GM12878 (cell line): ENCODE measurements around the gene IGLL1. TPM values are rescaled to one million over a fixed set of nuclear protein-coding genes. Genes with fewer than 3 reads are reported as not detected.
"Not testable (repeated sequence)": the region's sequence is repeated elsewhere in the genome, so short reads cannot be mapped to it uniquely, and the experiment has no call there.

Experiments
- ATAC-seq: fragments of 200-7000 bp; cut with Tn5 transposase; 3 replicates; pipeline ENCODE4 v1.9.1; 2020; ENCODE audit warnings: mild to moderate bottlenecking, moderate library complexity
- BruUV-seq: library from RNA; stranded (reverse); fragments of 400-500 nt; replicated peaks from 2 replicates; lab custom pipeline; 2021; lab: Mats Ljungman, UMichigan
- CTCF ChIA-PET: fragments of 300-600 bp; sonication (Branson Sonifier 250); formaldehyde crosslinking; extraction: SDS; loops from one replicate; lab custom pipeline; 2021; ENCODE audit warnings: inconsistent platforms; lab: Yijun Ruan, JAX
- POLR2A ChIA-PET: fragments of 350-600 bp; formaldehyde crosslinking; extraction: SDS; loops from one replicate; lab custom pipeline; 2021; ENCODE audit warnings: inconsistent platforms; lab: Charles Lee
- RAD21 ChIA-PET: fragments of 300-600 bp; sonication (Branson Sonifier 250); formaldehyde crosslinking; loops from one replicate; lab custom pipeline; 2023; ENCODE audit warnings: antibody characterized with exemption; ENCODE audit not compliant: unreplicated experiment; lab: Charles Lee
- SMC1A ChIA-PET: fragments of 300-600 bp; sonication (Branson Sonifier 250); formaldehyde crosslinking; loops from one replicate; lab custom pipeline; 2023; ENCODE audit not compliant: unreplicated experiment, uncharacterized antibody; lab: Charles Lee
- DNase-seq: peaks from one replicate; pipeline ENCODE4 v3.0.0-alpha.2; 2011; ENCODE audit warnings: low read depth, low spot score
- FAIRE-seq: peaks from 3 replicates; lab custom pipeline; 2011; peaks lifted over from hg19 to GRCh38; lab: Jason Lieb, UNC
- H2AFZ ChIP-seq: 2 replicates; pipeline ENCODE4 v1.6.0; 2011; ENCODE audit warnings: low read depth, low read length, control low read depth; ENCODE audit not compliant: control insufficient read depth
- H3K27ac ChIP-seq: 2 replicates; pipeline ENCODE4 v1.5.1; 2011; ENCODE audit warnings: control low read depth; ENCODE audit not compliant: control insufficient read depth, insufficient read depth
- H3K27me3 ChIP-seq, 2 experiments: replicated peaks in 1 of 2; 2 replicates each; pipeline versions ENCODE4 v1.6.0 to v1.6.1; 2011; ENCODE audit warnings: low read length in 1 of 2; ENCODE audit not compliant: control insufficient read depth in 2 of 2, insufficient read depth in 2 of 2
- H3K36me3 ChIP-seq, 2 experiments: 2 replicates each; pipeline ENCODE4 v1.5.1; 2011; ENCODE audit warnings: low read length in 1 of 2; ENCODE audit not compliant: control insufficient read depth in 2 of 2, insufficient read depth in 2 of 2
- H3K4me1 ChIP-seq: 2 replicates; pipeline ENCODE4 v1.6.1; 2011; ENCODE audit warnings: mild to moderate bottlenecking, low read length, moderate library complexity, mixed read lengths; ENCODE audit not compliant: control insufficient read depth, insufficient read depth
- H3K4me2 ChIP-seq: 2 replicates; pipeline ENCODE4 v1.6.0; 2011; ENCODE audit warnings: control low read depth; ENCODE audit not compliant: control insufficient read depth, insufficient read depth
- H3K4me3 ChIP-seq: fragments of 200-600 bp; sonication (generic); 2 replicates; pipeline ENCODE4 v1.5.1; 2016
- H3K79me2 ChIP-seq: 2 replicates; pipeline ENCODE4 v1.6.0; 2011; ENCODE audit warnings: low read length; ENCODE audit not compliant: control insufficient read depth, insufficient read depth
- H3K9ac ChIP-seq: 2 replicates; pipeline ENCODE4 v1.8.0; 2011; ENCODE audit warnings: low read length, control low read depth, mixed read lengths; ENCODE audit not compliant: control insufficient read depth, insufficient read depth
- H3K9me3 ChIP-seq: replicated peaks from 3 replicates; pipeline ENCODE4 v1.5.1; 2011; ENCODE audit warnings: mild to moderate bottlenecking, low read length; ENCODE audit not compliant: control insufficient read depth, insufficient read depth
- H4K20me1 ChIP-seq: 2 replicates; pipeline ENCODE4 v1.6.0; 2011; ENCODE audit not compliant: control insufficient read depth, insufficient read depth
- WGBS: methylation state at CpG from one replicate; pipeline ENCODE4 v1.1.6; 2016; ENCODE audit warnings: low lambda C conversion rate; ENCODE audit not compliant: insufficient replicate concordance, insufficient coverage; ENCODE audit errors: missing lambda C conversion rate; 5-methylcytosine and 5-hydroxymethylcytosine counted together
- in situ Hi-C: fragments of 300-500 bp; cut with MboI; formaldehyde crosslinking; loops from 9 replicates; pipeline ENCODE4 v1.14.3; 2018; ENCODE audit warnings: mixed read lengths
- intact Hi-C: fragments of 100-400 bp; cut with micrococcal nuclease; formaldehyde crosslinking; loops from one replicate; pipeline ENCODE4 v1.14.2; 2022; ENCODE audit not compliant: unreplicated experiment
- polyA plus RNA-seq, 11 experiments: library from polyadenylated mRNA; depleted of rRNA in 4 of 11; unstranded in 6 of 11; stranded (reverse) in 5 of 11; fragments of >200 nt; fragmentation: Nextera tagmentation in 4 of 11; fragmentation: Illumina TruSeq in 1 of 11; extraction: Ambion mirVana in 4 of 11; extraction: Trizol in 1 of 11; gene quantifications; 1 replicate in 1 of 11; 2 replicates in 10 of 11; pipeline versions ENCODE4 v1.2.1 to v1.2.3, GENCODE V29; 2011 to 2016; ENCODE audit warnings: inconsistent platforms in 2 of 11, missing spikeins in 2 of 11, low read depth in 1 of 11
- total RNA-seq, 4 experiments: library from RNA; depleted of rRNA in 3 of 4; stranded (reverse); fragments of >200 nt in 3 of 4; fragmentation: Illumina TruSeq in 1 of 4; extraction: Trizol in 1 of 4; gene quantifications; 2 replicates each; pipeline versions ENCODE4 v1.2.1 to v1.2.3, GENCODE V29; 2013 to 2021

The IGLL1 gene
- total and polyA plus RNA-seq, 10 of the 15 experiments (the other 5 are each of a cell fraction or from before 2014, with no cell fraction given), result not detected

DNA sequence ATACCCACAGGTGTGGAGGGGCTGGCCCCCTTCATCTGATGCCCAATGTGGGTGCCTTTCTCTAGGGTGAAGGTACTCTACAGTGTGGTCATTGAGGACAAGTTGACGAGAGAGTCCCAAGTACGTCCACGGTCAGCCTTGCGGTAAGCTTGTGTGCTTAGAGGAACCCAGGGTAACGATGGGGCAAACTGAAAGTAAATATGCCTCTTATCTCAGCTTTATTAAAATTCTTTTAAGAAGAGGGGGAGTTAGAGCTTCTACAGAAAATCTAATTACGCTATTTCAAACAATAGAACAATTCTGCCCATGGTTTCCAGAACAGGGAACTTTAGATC, 41.4 kb downstream of the IGLL1 start:
- DNase-seq, BruUV-seq, H3K4me1 ChIP-seq, H3K36me3 ChIP-seq, H4K20me1 ChIP-seq, POLR2A ChIA-PET, H3K9me3 ChIP-seq, H3K9ac ChIP-seq, H2AFZ ChIP-seq, H3K27ac ChIP-seq, H3K4me3 ChIP-seq, FAIRE-seq, SMC1A ChIA-PET, ATAC-seq, H3K4me2 ChIP-seq, RAD21 ChIA-PET, H3K27me3 ChIP-seq, H3K79me2 ChIP-seq, in situ Hi-C loops: not testable (repeated sequence)
- intact Hi-C loops, result loop anchor here (1.0 to 10.0 kb wide), 2 partner anchors 152 to 224 kb away; no protein-coding TSS in a partner anchor
- 79% methylated on average over 6 of the region's 6 CpGs for WGBS
- CTCF ChIA-PET, result interaction anchor here (1.0 to 1.3 kb wide), 3 partner anchors 19 to 308 kb away, joined by 3 to 5 read pairs (median 3); no protein-coding TSS in a partner anchor

DNA sequence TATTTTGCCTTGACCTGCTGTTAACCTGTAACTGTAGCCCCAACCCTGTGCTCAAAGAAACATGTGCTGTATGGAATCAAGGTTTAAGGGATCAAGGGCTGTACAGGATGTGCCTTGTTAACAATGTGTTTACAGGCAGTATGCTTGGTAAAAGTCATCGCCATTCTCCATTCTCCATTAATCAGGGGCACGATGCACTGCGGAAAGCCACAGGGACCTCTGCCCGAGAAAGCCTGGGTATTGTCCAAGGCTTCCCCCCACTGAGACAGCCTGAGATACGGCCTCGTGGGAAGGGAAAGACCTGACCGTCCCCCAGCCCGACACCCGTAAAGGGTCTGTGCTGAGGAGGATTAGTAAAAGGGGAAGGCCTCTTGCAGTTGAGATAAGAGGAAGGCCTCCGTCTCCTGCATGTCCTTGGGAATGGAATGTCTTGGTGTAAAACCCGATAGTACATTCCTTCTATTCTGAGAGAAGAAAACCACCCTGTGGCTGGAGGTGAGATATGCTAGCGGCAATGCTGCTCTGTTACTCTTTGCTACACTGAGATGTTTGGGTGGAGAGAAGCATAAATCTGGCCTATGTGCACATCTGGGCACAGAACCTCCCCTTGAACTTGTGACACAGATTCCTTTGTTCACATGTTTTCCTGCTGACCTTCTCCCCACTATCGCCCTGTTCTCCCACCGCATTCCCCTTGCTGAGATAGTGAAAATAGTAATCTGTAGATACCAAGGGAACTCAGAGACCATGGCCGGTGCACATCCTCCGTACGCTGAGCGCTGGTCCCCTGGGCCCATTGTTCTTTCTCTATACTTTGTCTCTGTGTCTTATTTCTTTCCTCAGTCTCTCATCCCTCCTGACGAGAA, 42.0 kb downstream of the IGLL1 start:
- ATAC-seq, BruUV-seq, H3K4me1 ChIP-seq, H3K27ac ChIP-seq, FAIRE-seq, POLR2A ChIA-PET, H4K20me1 ChIP-seq, H3K9me3 ChIP-seq, H3K4me2 ChIP-seq, H2AFZ ChIP-seq, H3K9ac ChIP-seq, H3K79me2 ChIP-seq, in situ Hi-C loops, H3K36me3 ChIP-seq, DNase-seq, SMC1A ChIA-PET, H3K4me3 ChIP-seq, H3K27me3 ChIP-seq, RAD21 ChIA-PET: not testable (repeated sequence)
- WGBS, result 55% methylated on average over 19 of the region's 19 CpGs
- CTCF ChIA-PET, result interaction anchor here (1.0 to 1.3 kb wide), 3 partner anchors 20 to 308 kb away, joined by 3 to 5 read pairs (median 3); no protein-coding TSS in a partner anchor
- intact Hi-C loops, result loop anchor here (10.0 kb wide), 1 partner anchor 223 kb away; no protein-coding TSS in a partner anchor
